GM19025 (cell line): ENCODE results near the gene CLK1.

Source experiments
- ATAC-seq: cut with Tn5 transposase; IDR thresholded peaks from one replicate; pipeline ENCODE4 v1.9.1; 2021; ENCODE audit warnings: mild to moderate bottlenecking, low read depth, moderate library complexity; ENCODE audit not compliant: unreplicated experiment

CLK1 gene

DNA sequence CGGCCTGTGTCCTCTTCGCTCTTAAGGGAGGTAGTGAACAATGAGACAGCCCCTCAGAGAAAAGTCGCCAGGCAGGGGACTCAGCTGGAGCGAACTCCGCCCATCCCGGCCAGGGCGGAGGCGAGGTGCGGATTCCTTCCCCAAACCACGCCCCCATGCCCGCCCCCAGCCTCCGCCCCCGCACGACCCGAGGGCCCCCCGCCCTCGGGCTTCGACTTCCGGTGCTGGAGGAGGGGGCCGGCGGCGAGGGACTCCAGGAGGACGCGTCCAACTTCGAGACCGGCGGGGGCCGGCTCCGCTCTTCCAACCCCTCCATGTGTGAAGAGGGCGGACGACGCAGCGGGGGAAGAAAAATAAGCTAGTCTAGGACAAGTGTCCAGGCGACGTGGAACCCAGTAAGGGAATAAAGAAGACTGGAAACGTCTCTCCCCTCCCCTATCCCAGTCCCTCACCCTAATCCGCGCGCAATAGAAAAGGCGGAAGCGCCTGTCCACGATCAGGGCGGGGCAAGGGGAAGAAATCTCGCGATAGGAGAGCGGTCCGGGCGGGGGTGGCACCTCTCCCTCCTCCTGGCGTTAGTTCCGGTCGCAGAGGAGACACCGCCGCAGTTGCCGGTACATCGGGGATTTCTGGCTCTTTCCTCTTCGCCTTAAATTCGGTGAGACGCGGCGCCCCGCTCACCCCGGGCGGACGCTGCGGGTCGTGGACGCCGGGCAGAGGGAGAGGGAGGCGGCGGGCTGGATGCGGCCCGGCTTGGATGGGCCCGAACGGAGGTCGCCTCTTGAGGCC, 52.9 kb downstream of the CLK1 start, which contains the start of gene BZW1:
BZW1 (plus strand) TSS at position 578 of the 789 bp plus-strand sequence. CDS start 1,308 bp downstream, outside the sequence.
- peak; percentile 67 for ATAC-seq

DNA sequence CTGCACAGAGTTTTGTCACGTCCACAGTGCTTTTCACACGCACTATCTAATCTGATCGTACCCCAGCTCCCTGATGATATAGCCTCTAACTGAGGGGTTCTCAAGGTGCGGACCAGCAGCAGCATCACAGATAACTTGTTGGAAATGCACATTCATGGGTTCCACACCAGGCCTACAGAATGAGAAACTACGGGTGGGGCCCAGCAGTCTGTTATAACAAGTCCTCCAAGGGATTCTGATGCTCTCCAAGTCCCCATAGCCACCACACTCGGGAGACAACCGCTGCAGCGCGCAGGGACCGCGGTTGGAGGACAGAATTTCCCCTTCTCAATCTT, 53.5 kb downstream of the CLK1 start:
- ATAC-seq = no peak

DNA sequence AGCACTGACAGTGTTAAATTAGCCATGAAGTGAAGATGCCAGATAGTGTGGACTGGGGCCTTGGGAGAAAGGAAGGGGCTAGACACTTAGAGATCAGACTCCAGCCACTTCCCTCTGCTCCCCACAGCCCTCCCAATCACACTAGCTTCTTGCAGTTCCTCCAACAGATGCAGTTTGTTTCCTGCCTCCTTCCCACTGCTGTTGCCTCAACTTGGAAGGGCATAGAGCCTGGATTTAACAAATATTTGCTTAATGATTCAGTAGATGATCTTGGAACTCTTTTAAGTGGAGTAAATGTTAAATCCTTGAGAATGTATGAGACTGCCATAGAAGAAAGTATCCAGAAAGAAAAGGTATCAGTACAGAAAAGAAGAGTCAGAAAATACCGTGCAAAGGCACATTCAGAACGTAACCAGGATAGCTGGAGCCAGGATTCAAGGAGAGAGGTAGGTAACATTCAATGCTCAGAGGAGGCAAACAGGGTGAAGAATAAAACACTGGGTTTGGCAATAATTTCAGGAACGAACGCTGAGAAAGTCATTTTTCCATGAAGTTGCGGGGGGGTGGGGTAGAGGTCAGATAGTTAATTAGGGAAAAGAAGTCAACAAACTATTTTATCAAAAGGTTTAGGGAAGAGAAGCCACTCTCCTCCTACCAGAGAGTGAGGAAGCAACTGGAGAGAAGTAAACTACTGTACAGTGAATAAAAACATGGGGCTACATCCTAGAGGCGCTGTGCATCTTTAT, 54.0 kb downstream of the CLK1 start:
- no peak for ATAC-seq

DNA sequence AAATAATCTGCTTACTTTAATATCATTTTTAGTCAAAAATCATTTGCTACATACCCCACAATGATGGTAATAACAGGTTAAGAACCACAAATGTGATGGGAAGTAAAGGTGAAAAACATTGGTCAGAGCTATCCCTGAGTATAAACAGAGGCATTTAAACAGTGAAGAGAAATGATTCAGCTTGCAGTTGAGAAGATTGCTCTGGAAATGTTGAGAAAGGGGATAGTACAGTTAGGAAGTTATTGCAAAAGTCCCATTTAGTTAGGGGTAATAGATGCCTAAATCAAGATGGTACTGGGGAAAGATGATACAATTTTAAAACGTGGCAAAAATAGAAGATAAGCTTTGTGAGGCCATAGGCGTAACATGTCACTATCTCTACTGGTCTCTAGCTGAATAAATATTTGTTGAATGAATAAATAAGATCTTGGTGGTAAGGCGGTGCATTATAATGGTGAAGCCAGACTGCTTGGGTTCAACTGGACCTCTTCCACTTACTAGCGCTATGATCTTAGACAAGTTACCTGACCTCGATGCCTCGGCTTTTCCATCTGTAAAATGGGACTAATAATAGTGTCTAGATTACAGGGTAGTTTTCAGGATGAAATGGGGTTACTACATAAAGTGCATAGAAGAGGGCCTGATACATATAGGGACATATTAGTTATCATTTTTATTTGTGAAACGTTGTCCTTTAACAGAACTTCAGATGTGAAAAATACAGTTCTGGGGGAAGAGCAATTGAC, 54.8 kb downstream of the CLK1 start:
- ATAC-seq = no peak
